HL-60 (cell line): Measurements from ENCODE around the gene DNAJC12.

Experiments used
- GABPA ChIP-seq: IDR thresholded peaks from 2 replicates; pipeline ENCODE4 v1.6.1; 2012; ENCODE audit warnings: low read depth
- POLR2AphosphoS5 ChIP-seq: IDR thresholded peaks from 2 replicates; pipeline ENCODE4 v1.6.1; 2012; ENCODE audit warnings: low read depth
- TF ChIP-seq, protein P1 (sequence below): IDR thresholded peaks from one replicate; pipeline ENCODE4 v1.5.1; 2011; ENCODE audit warnings: low read length, control low read depth, inconsistent platforms; ENCODE audit not compliant: insufficient read depth
- TF ChIP-seq, protein P2 (sequence below): IDR thresholded peaks from 2 replicates; pipeline ENCODE4 v1.6.1; 2012; ENCODE audit warnings: low read depth; ENCODE audit not compliant: insufficient replicate concordance

DNA sequence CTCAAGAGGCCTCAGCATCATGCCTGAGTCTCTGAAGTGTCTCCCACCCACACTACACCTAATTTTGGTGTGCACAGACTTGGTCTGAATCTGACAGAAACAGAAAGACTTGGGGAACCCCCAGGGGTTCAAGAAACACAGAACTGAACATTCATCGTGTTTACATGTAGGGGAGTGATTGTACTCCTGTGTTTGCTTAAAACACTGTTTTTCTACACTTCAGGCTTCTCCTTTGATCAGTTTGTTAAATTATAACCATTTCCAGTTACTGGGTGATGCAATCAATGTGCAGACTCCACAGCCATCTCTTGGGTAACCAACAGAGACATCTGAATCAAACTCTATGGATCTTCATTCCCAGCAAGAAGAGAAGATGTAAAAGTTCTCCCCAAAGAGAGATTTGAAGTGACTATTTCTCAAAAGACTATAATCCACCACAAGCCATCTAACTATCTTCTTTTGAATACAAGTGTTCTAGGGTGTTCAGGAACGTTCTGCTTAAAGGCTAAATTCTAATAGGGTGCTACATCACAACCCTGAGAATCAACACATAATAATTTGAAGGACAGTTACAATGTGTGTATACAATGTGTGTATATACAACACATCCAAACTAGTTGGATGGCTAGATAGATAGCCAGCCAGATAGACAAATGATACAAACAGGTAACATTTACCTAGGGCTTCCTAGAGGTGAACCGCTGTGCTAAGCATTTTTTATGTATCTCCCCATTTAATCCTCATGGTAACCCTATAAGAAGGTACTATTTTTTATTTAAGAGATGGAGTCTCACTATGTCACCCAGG lies 34.2 kb downstream of the DNAJC12 start:
- TF ChIP-seq, protein P1, sequence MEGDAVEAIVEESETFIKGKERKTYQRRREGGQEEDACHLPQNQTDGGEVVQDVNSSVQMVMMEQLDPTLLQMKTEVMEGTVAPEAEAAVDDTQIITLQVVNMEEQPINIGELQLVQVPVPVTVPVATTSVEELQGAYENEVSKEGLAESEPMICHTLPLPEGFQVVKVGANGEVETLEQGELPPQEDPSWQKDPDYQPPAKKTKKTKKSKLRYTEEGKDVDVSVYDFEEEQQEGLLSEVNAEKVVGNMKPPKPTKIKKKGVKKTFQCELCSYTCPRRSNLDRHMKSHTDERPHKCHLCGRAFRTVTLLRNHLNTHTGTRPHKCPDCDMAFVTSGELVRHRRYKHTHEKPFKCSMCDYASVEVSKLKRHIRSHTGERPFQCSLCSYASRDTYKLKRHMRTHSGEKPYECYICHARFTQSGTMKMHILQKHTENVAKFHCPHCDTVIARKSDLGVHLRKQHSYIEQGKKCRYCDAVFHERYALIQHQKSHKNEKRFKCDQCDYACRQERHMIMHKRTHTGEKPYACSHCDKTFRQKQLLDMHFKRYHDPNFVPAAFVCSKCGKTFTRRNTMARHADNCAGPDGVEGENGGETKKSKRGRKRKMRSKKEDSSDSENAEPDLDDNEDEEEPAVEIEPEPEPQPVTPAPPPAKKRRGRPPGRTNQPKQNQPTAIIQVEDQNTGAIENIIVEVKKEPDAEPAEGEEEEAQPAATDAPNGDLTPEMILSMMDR: no peak
- TF ChIP-seq, protein P2, sequence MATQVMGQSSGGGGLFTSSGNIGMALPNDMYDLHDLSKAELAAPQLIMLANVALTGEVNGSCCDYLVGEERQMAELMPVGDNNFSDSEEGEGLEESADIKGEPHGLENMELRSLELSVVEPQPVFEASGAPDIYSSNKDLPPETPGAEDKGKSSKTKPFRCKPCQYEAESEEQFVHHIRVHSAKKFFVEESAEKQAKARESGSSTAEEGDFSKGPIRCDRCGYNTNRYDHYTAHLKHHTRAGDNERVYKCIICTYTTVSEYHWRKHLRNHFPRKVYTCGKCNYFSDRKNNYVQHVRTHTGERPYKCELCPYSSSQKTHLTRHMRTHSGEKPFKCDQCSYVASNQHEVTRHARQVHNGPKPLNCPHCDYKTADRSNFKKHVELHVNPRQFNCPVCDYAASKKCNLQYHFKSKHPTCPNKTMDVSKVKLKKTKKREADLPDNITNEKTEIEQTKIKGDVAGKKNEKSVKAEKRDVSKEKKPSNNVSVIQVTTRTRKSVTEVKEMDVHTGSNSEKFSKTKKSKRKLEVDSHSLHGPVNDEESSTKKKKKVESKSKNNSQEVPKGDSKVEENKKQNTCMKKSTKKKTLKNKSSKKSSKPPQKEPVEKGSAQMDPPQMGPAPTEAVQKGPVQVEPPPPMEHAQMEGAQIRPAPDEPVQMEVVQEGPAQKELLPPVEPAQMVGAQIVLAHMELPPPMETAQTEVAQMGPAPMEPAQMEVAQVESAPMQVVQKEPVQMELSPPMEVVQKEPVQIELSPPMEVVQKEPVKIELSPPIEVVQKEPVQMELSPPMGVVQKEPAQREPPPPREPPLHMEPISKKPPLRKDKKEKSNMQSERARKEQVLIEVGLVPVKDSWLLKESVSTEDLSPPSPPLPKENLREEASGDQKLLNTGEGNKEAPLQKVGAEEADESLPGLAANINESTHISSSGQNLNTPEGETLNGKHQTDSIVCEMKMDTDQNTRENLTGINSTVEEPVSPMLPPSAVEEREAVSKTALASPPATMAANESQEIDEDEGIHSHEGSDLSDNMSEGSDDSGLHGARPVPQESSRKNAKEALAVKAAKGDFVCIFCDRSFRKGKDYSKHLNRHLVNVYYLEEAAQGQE: no peak
- TF ChIP-seq POLR2AphosphoS5 (no peak), GABPA (no peak)
